ENCODE data around the gene OSR1. TPM values are rescaled to one million over a fixed set of nuclear protein-coding genes. Genes with fewer than 3 reads are reported as not detected.
"Not testable (repeated sequence)": the region's sequence is repeated elsewhere in the genome, so short reads cannot be mapped to it uniquely, and the experiment has no call there.

Gene OSR1
- total RNA-seq, 1 donor from 2014 or later: 5.9 TPM

GRCh38 chr2:19319064-19319463 lies 39.4 kb downstream of the OSR1 start:
- H3K4me1 ChIP-seq: no peaks in the 10 kb centered on the region
- TF ChIP-seq POLR2AphosphoS5 (IDR thresholded peaks at IDR 0.05; ENCODE audit: insufficient read depth in 1 of 2, low read depth in 1 of 2) (no peak), POLR2A (IDR thresholded peaks at IDR 0.05) (no peak), CTCF (IDR thresholded peaks at IDR 0.05) (no peak)
- H3K27me3 ChIP-seq: no peaks in the 10 kb centered on the region
- H3K4me3 ChIP-seq: no peak overlapping the region
- intact Hi-C loops (cut with DNase I): no loop called here
- DNase-seq (ENCODE audit: extremely low spot score in 2 of 2): no peak
- H3K27ac ChIP-seq: no peak overlapping the region
- no peaks in the 10 kb centered on the region for H3K36me3 ChIP-seq
- H3K9me3 ChIP-seq: no peaks in the 10 kb centered on the region

GRCh38 chr2:19313553-19313952 lies 44.9 kb downstream of the OSR1 start:
- TF ChIP-seq POLR2AphosphoS5 (IDR thresholded peaks at IDR 0.05; ENCODE audit: insufficient read depth in 1 of 2, low read depth in 1 of 2) (no peak), CTCF (IDR thresholded peaks at IDR 0.05) (no peak), POLR2A (IDR thresholded peaks at IDR 0.05) (no peak)
- no peak overlapping the region for H3K4me3 ChIP-seq
- DNase-seq (ENCODE audit: extremely low spot score in 2 of 2): no peak
- intact Hi-C loops (cut with DNase I): loop anchor here (5.0 kb wide), 1 partner anchor 94 kb away; no protein-coding TSS in a partner anchor
- H3K36me3 ChIP-seq: no peaks in the 10 kb centered on the region
- H3K27ac ChIP-seq: no peak overlapping the region
- H3K4me1 ChIP-seq: no peaks in the 10 kb centered on the region
- no peaks in the 10 kb centered on the region for H3K27me3 ChIP-seq
- H3K9me3 ChIP-seq: no peaks in the 10 kb centered on the region

- no peak overlapping the region for H3K4me3 ChIP-seq
- H3K9me3 ChIP-seq: no peaks in the 10 kb centered on the region
- no peak overlapping the region for H3K27ac ChIP-seq
- H3K4me1 ChIP-seq: no peaks in the 10 kb centered on the region
- H3K27me3 ChIP-seq: no peaks in the 10 kb centered on the region
- intact Hi-C loops (cut with DNase I): loop anchor here (5.0 kb wide), 1 partner anchor 94 kb away; no protein-coding TSS in a partner anchor
- TF ChIP-seq POLR2A (IDR thresholded peaks at IDR 0.05): no peak
- TF ChIP-seq POLR2AphosphoS5 (IDR thresholded peaks at IDR 0.05; ENCODE audit: insufficient read depth in 1 of 2, low read depth in 1 of 2): no peak
- no peak for TF ChIP-seq CTCF (IDR thresholded peaks at IDR 0.05)
- DNase-seq (ENCODE audit: extremely low spot score in 2 of 2): no peak
- H3K36me3 ChIP-seq: no peaks in the 10 kb centered on the region
Measured at GRCh38 chr2:19312949-19313348, 45.5 kb downstream of the OSR1 start.

- H3K27me3 ChIP-seq; intact Hi-C loops (cut with DNase I); H3K4me3 ChIP-seq: not testable (repeated sequence)
Measured at GRCh38 chr2:19306065-19306464, 52.4 kb downstream of the OSR1 start.

GRCh38 chr2:19305400-19306055 lies 52.9 kb downstream of the OSR1 start:
- intact Hi-C loops (cut with DNase I); H3K27me3 ChIP-seq; H3K36me3 ChIP-seq; H3K4me3 ChIP-seq; H3K4me1 ChIP-seq; H3K9me3 ChIP-seq; H3K27ac ChIP-seq; DNase-seq (ENCODE audit: extremely low spot score in 2 of 2): not testable (repeated sequence)

More at GRCh38 chr2:19306065-19306464, 52.4 kb downstream of the OSR1 start:
- H3K4me1 ChIP-seq; H3K9me3 ChIP-seq; H3K36me3 ChIP-seq; DNase-seq (ENCODE audit: extremely low spot score in 2 of 2); H3K27ac ChIP-seq: not testable (repeated sequence)

GRCh38 chr2:19301706-19302105 lies 56.7 kb downstream of the OSR1 start:
- Histone ChIP-seq H3K27ac (no peak overlapping the region), H3K9me3 (no peaks in the 10 kb centered on the region), H3K27me3 (no peaks in the 10 kb centered on the region), H3K4me3 (no peak overlapping the region), H3K4me1 (no peaks in the 10 kb centered on the region), H3K36me3 (no peaks in the 10 kb centered on the region)
- TF ChIP-seq POLR2A (IDR thresholded peaks at IDR 0.05): no peak
- TF ChIP-seq POLR2AphosphoS5 (IDR thresholded peaks at IDR 0.05; ENCODE audit: insufficient read depth in 1 of 2, low read depth in 1 of 2): no peak
- no peak for TF ChIP-seq CTCF (IDR thresholded peaks at IDR 0.05)
- DNase-seq (ENCODE audit: extremely low spot score in 2 of 2): no peak
- intact Hi-C loops (cut with DNase I): no loop called here
